ENCODE results near the gene NPW. TPM values are rescaled to one million over a fixed set of nuclear protein-coding genes. Genes with fewer than 3 reads are reported as not detected.

Gene NPW
- total RNA-seq, 4 donors from 2014 or later, result 0.48 TPM; not detected in 3

DNA sequence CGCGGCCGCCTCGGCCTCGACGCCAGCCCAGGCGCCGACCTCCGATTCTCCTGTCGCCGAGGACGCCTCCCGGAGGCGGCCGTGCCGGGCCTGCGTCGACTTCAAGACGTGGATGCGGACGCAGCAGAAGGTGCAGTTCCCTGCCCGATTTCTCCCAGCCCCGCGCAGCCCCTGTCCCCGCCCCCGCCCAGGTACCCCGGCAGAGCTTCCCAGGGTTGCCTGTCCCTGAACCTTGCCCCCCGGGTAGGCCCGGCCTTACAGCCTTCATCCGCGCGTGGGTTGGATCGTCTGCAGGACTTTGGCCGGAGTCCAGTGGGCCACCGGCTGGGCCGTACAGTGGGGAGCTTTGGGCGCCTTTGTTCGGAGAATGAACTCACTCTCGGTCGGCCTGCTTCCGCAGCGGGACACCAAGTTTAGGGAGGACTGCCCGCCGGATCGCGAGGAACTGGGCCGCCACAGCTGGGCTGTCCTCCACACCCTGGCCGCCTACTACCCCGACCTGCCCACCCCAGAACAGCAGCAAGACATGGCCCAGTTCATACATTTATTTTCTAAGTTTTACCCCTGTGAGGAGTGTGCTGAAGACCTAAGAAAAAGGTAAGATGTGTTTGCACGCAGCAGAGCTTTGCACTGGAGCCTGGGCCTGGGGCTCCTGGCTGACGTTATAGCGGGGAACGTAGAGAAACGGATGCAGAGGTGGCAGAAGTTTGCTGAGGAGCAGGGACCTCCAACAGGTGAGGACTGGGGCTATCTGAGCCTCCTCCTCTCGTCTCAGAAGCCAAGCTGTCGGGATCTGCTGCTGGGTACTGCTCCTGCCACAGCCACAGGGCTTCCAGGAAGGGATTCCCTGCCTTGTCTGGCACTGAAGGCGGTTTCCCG, 35.0 kb upstream of the NPW start:
- H3K4me1 ChIP-seq, result peaks cover 35 to 78% (median 35%) of the 10 kb centered on the region in 3 donors
- no peak for DNase-seq
- no peaks in the 10 kb centered on the region for H3K9me3 ChIP-seq
- peaks cover 0 to 19% (median 3%) of the 10 kb centered on the region in 3 donors for H3K36me3 ChIP-seq
- H3K4me3 ChIP-seq, result peak overlapping the region; percentile 66 to 86 (median 84)
- intact Hi-C loops (cut with DNase I), result no loop called here
- no peak for TF ChIP-seq POLR2A (IDR thresholded peaks at IDR 0.05)
- WGBS, 2 donors, result 22% methylated on average over 13 of the region's 58 CpGs; no CpG with 5 or more reads in 1 of the 2 donors
- H3K27ac ChIP-seq, result peak overlapping the region; percentile 64 to 87 (median 76)
- peaks cover 4 to 65% (median 19%) of the 10 kb centered on the region in 4 donors for H3K27me3 ChIP-seq

GRCh38 chr16:1985466-1986150, 34.0 kb upstream of the NPW start:
- TF ChIP-seq, protein P1, sequence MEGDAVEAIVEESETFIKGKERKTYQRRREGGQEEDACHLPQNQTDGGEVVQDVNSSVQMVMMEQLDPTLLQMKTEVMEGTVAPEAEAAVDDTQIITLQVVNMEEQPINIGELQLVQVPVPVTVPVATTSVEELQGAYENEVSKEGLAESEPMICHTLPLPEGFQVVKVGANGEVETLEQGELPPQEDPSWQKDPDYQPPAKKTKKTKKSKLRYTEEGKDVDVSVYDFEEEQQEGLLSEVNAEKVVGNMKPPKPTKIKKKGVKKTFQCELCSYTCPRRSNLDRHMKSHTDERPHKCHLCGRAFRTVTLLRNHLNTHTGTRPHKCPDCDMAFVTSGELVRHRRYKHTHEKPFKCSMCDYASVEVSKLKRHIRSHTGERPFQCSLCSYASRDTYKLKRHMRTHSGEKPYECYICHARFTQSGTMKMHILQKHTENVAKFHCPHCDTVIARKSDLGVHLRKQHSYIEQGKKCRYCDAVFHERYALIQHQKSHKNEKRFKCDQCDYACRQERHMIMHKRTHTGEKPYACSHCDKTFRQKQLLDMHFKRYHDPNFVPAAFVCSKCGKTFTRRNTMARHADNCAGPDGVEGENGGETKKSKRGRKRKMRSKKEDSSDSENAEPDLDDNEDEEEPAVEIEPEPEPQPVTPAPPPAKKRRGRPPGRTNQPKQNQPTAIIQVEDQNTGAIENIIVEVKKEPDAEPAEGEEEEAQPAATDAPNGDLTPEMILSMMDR (IDR thresholded peaks at IDR 0.05), result no peak
- TF ChIP-seq POLR2A (IDR thresholded peaks at IDR 0.05), result no peak
- no peaks in the 10 kb centered on the region for H3K9me3 ChIP-seq
- no peak overlapping the region for H3K27ac ChIP-seq
- peak overlapping the region in 1 of 4 donors; percentile 86 for H3K4me3 ChIP-seq
- 76 to 88% methylated on average over 6 to 7 of the region's 14 CpGs for WGBS, 2 donors
- DNase-seq, result no peak
- peaks cover 0 to 19% (median 3%) of the 10 kb centered on the region in 3 donors for H3K36me3 ChIP-seq
- H3K27me3 ChIP-seq, result peaks cover 8 to 65% (median 19%) of the 10 kb centered on the region in 4 donors
- intact Hi-C loops (cut with DNase I), result no loop called here
- H3K4me1 ChIP-seq, result peaks cover 30 to 78% (median 35%) of the 10 kb centered on the region in 3 donors

DNA sequence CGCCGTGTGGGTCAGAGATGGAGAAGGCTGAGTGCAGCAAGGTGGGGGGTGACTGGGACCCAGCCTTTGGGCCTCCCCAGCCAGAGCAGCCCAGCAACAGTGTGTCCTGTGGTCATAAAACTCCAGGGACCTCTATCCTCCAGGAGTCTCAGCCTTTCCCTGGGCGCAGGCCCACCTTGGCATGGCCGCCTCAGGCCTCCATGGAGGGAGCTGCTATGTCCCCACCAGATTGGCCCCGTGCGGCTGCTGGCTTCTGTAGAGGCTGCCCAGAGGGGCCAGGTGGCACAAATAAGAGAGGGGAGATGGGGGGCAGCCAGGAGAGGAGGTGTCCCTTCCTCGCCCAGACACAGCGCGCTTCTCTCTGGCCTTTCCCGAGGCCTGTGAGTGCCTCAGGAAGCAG, 32.4 kb upstream of the NPW start:
- Histone ChIP-seq H3K4me1 (peaks cover 36 to 78% (median 48%) of the 10 kb centered on the region in 3 donors), H3K36me3 (peaks cover 0 to 19% (median 3%) of the 10 kb centered on the region in 3 donors), H3K27me3 (peaks cover 12 to 62% (median 21%) of the 10 kb centered on the region in 4 donors), H3K27ac (no peak overlapping the region), H3K4me3 (no peak overlapping the region), H3K9me3 (peaks cover 0 to under 1% (median 0%) of the 10 kb centered on the region in 3 donors)
- intact Hi-C loops (cut with DNase I), result no loop called here
- no peak for DNase-seq
- TF ChIP-seq, protein P1 (IDR thresholded peaks at IDR 0.05), result no peak
- no peak for TF ChIP-seq POLR2A (IDR thresholded peaks at IDR 0.05)
- 87 to 90% methylated on average over 6 to 7 of the region's 10 CpGs for WGBS, 2 donors

GRCh38 chr16:1989209-1990100, 30.1 kb upstream of the NPW start, which contains the start of gene SYNGR3:
SYNGR3 (plus strand) TSS chr16:1989970; CDS start chr16:1990103, 133 bp downstream.
- DNase-seq, result no peak
- Histone ChIP-seq H3K27ac (peak within 1 kb of the TSS in 3 of 4 donors; percentile 6 to 65 (median 23)), H3K27me3 (peaks cover 12 to 48% (median 21%) of the 10 kb centered on the region in 4 donors), H3K4me3 (peak within 1 kb of the TSS; percentile 6 to 58 (median 32)), H3K9me3 (peaks cover 0 to 6% (median 0%) of the 10 kb centered on the region in 3 donors), H3K4me1 (peaks cover 39 to 77% (median 46%) of the 10 kb centered on the region in 3 donors), H3K36me3 (peaks cover 0 to 19% (median 3%) of the 10 kb centered on the region in 3 donors)
- intact Hi-C loops (cut with DNase I), result no loop called here
- WGBS, 2 donors, result 8 to 36% methylated on average over 9 to 11 of the region's 67 CpGs
- TF ChIP-seq, protein P1 (IDR thresholded peaks at IDR 0.05), result no peak
- no peak for TF ChIP-seq POLR2A (IDR thresholded peaks at IDR 0.05)

- TF ChIP-seq, protein P1 (IDR thresholded peaks at IDR 0.05), result no peak
- TF ChIP-seq POLR2A (IDR thresholded peaks at IDR 0.05), result no peak
- H3K27me3 ChIP-seq, result peaks cover 12 to 48% (median 21%) of the 10 kb centered on the region in 4 donors
- intact Hi-C loops (cut with DNase I), result no loop called here
Measured at GRCh38 chr16:1990101-1990350, 29.6 kb upstream of the NPW start.

More at GRCh38 chr16:1990101-1990350, 29.6 kb upstream of the NPW start:
- no peak overlapping the region for H3K27ac ChIP-seq
- no peak for DNase-seq
- peaks cover 0 to 19% (median 3%) of the 10 kb centered on the region in 3 donors for H3K36me3 ChIP-seq
- H3K4me3 ChIP-seq, result peak overlapping the region; percentile 6 to 58 (median 32)
- peaks cover 0 to 6% (median 0%) of the 10 kb centered on the region in 3 donors for H3K9me3 ChIP-seq
- H3K4me1 ChIP-seq, result peaks cover 34 to 71% (median 41%) of the 10 kb centered on the region in 3 donors
- WGBS, 2 donors, result no CpG with 5 or more reads among the region's 25 CpGs

Measured in esophagus squamous epithelium (tissue), 5 donors.